B cell (primary cell): ENCODE data around the gene MRPL53. TPM values are rescaled to one million over a fixed set of nuclear protein-coding genes. Genes with fewer than 3 reads are reported as not detected.

Experiments
- ATAC-seq: fragments of 200-7000 bp; cut with Tn5 transposase; one replicate; pipeline ENCODE4 v1.10.0; 2021; ENCODE audit warnings: low read depth, mild to moderate bottlenecking, moderate number of reproducible peaks, moderate library complexity
- CTCF ChIA-PET: fragments of 350-600 bp; sonication (Branson Sonifier 250); formaldehyde crosslinking; loops from one replicate; lab custom pipeline; 2021; ENCODE audit warnings: antibody characterized with exemption, inconsistent platforms; lab: Charles Lee
- POLR2A ChIA-PET: fragments of 350-600 bp; sonication (Branson Sonifier 250); formaldehyde crosslinking; loops from one replicate; lab custom pipeline; 2021; ENCODE audit warnings: antibody characterized with exemption; lab: Charles Lee
- DNase-seq: peaks from one replicate; pipeline ENCODE4 v3.0.0; 2013
- H2AFZ ChIP-seq: 2 replicates; pipeline ENCODE4 v1.6.1; 2012; ENCODE audit warnings: mild to moderate bottlenecking, low read depth, low read length; ENCODE audit not compliant: insufficient read depth, poor library complexity, severe bottlenecking
- H3K27ac ChIP-seq, 2 donors: 1 replicate in 1 of 2; 2 replicates in 1 of 2; pipeline ENCODE4 v1.5.1; 2012 to 2013; ENCODE audit warnings: low read length in 2 of 2, mild to moderate bottlenecking in 2 of 2, moderate library complexity in 1 of 2
- H3K27me3 ChIP-seq, 4 experiments: fragments of 200-600 bp in 1 of 4; sonication (generic) in 1 of 4; replicated peaks in 1 of 4; 1 replicate in 2 of 4; 2 replicates in 2 of 4; pipeline versions ENCODE4 v1.6.1 to v1.7.0; 2013 to 2016; ENCODE audit warnings: low read length in 3 of 4, mild to moderate bottlenecking in 2 of 4, mixed read lengths in 1 of 4, moderate library complexity in 1 of 4; ENCODE audit not compliant: insufficient read depth in 4 of 4, control insufficient read depth in 3 of 4; ENCODE audit errors: control extremely low read depth in 1 of 4
- H3K36me3 ChIP-seq, 2 experiments: replicated peaks in 1 of 2; 1 replicate in 1 of 2; 2 replicates in 1 of 2; pipeline versions ENCODE4 v1.6.1 to v1.7.1; 2013; ENCODE audit warnings: low read length in 1 of 2; ENCODE audit not compliant: insufficient read depth in 2 of 2, control insufficient read depth in 1 of 2; ENCODE audit errors: control extremely low read depth in 1 of 2, extremely low read depth in 1 of 2
- H3K4me1 ChIP-seq, 2 donors: fragments of 200-600 bp in 1 of 2; sonication (generic) in 1 of 2; 1 replicate in 1 of 2; 2 replicates in 1 of 2; pipeline versions ENCODE4 v1.5.1 to v1.6.1; 2013 to 2017; ENCODE audit warnings: low read length in 2 of 2; ENCODE audit not compliant: control insufficient read depth in 2 of 2, insufficient read depth in 2 of 2
- H3K4me2 ChIP-seq: replicated peaks from 2 replicates; pipeline ENCODE3; 2012; ENCODE audit warnings: mild to moderate bottlenecking, low read depth, low read length; ENCODE audit not compliant: poor library complexity, severe bottlenecking
- H3K4me3 ChIP-seq, 5 experiments: fragments of 200-600 bp in 1 of 5; sonication (generic) in 1 of 5; 1 replicate in 3 of 5; 2 replicates in 2 of 5; pipeline versions ENCODE4 v1.5.1 to v1.7.0; 2011 to 2016; ENCODE audit warnings: low read length in 4 of 5, mild to moderate bottlenecking in 4 of 5, low read depth in 2 of 5, control low read depth in 1 of 5, moderate library complexity in 1 of 5; ENCODE audit not compliant: insufficient read depth in 1 of 5; ENCODE audit errors: control extremely low read depth in 1 of 5, extremely low read depth in 1 of 5
- H3K79me2 ChIP-seq: fragments of 200-600 bp; sonication (generic); one replicate; pipeline ENCODE4 v1.6.0; 2016; ENCODE audit warnings: low read length; ENCODE audit not compliant: control insufficient read depth, insufficient read depth
- H3K9ac ChIP-seq: fragments of 200-600 bp; sonication (generic); 2 replicates; pipeline ENCODE4 v1.6.1; 2017; ENCODE audit warnings: mild to moderate bottlenecking, low read length, moderate library complexity
- H3K9me3 ChIP-seq, 3 donors: one replicate each; pipeline versions ENCODE4 v1.6.1 to v1.7.1; 2013; ENCODE audit warnings: low read length in 2 of 3; ENCODE audit not compliant: control insufficient read depth in 2 of 3, insufficient read depth in 1 of 3; ENCODE audit errors: control extremely low read depth in 1 of 3
- H4K20me1 ChIP-seq: 2 replicates; pipeline ENCODE4 v1.6.0; 2012; ENCODE audit warnings: mild to moderate bottlenecking, low read length; ENCODE audit not compliant: insufficient read depth, control insufficient read depth, poor library complexity, severe bottlenecking
- H3K27ac Mint-ChIP-seq: one replicate; pipeline ENCODE4 v1.8.0; 2021; ENCODE audit warnings: mixed read lengths
- H3K27me3 Mint-ChIP-seq: one replicate; pipeline ENCODE4 v1.8.0; 2021; ENCODE audit warnings: mixed read lengths
- H3K4me1 Mint-ChIP-seq: one replicate; pipeline ENCODE4 v1.8.0; 2021; ENCODE audit warnings: mixed read lengths
- H3K4me3 Mint-ChIP-seq: one replicate; pipeline ENCODE4 v1.8.0; 2021; ENCODE audit warnings: mixed read lengths
- H3K9me3 Mint-ChIP-seq: one replicate; pipeline ENCODE4 v1.8.0; 2022; ENCODE audit warnings: mixed read lengths; ENCODE audit not compliant: insufficient read depth
- CTCF ChIP-seq: fragments of 200-600 bp; IDR thresholded peaks from one replicate; pipeline ENCODE4 v1.8.0; 2022; ENCODE audit warnings: antibody characterized with exemption, mild to moderate bottlenecking
- EZH2 ChIP-seq: IDR thresholded peaks from 2 replicates; pipeline ENCODE4 v1.6.1; 2012; ENCODE audit warnings: borderline replicate concordance, low read depth, mild to moderate bottlenecking, moderate library complexity, low read length; ENCODE audit not compliant: insufficient read depth, poor library complexity, severe bottlenecking
- WGBS: methylation state at CpG from one replicate; pipeline ENCODE4 v1.1.5; 2013; ENCODE audit warnings: missing lambda C conversion rate; ENCODE audit not compliant: insufficient coverage; 5-methylcytosine and 5-hydroxymethylcytosine counted together
- intact Hi-C: fragments of 100-400 bp; cut with micrococcal nuclease; formaldehyde crosslinking; loops from one replicate; pipeline ENCODE4 v1.10.0; 2022
- polyA plus RNA-seq: library from polyadenylated mRNA; depleted of rRNA; stranded (reverse); fragments of >200 nt; gene quantifications from 2 replicates; pipeline ENCODE4 v1.2.3, GENCODE V29; 2012
- total RNA-seq, 2 donors: library from RNA; stranded (reverse); fragments of 120-200 nt in 1 of 2; gene quantifications; 1 replicate in 1 of 2; 2 replicates in 1 of 2; pipeline versions ENCODE4 v1.2.3 to v1.2.4, GENCODE V29; 2013 to 2022

Gene MRPL53
- total and polyA plus RNA-seq, 2 donors (not counting 1 experiment from before 2014, with no cell fraction given), result 59.3 to 70.0 TPM

GRCh38 chr2:74429487-74430451 is 42.7 kb downstream of the MRPL53 start:
- ATAC-seq, result no peak
- intact Hi-C loops, result no loop called here
- H3K9me3 ChIP-seq, result no peaks in the 10 kb centered on the region
- Mint-ChIP-seq H3K4me1 (no peaks in the 10 kb centered on the region), H3K27ac (no peak overlapping the region), H3K4me3 (no peak overlapping the region), H3K27me3 (no peaks in the 10 kb centered on the region), H3K9me3 (no peaks in the 10 kb centered on the region)
- H4K20me1 ChIP-seq, result no peaks in the 10 kb centered on the region
- WGBS, result 95% methylated on average over 12 of the region's 18 CpGs
- H3K79me2 ChIP-seq, result no peaks in the 10 kb centered on the region
- H2AFZ ChIP-seq, result no peak overlapping the region
- no peak overlapping the region for H3K4me2 ChIP-seq
- POLR2A ChIA-PET, result interaction anchor here (1.3 kb wide), 1 partner anchor 9 kb away, joined by 3 read pairs; the partner anchor contains the start of genes C2orf81 and WDR54
- no peak for DNase-seq
- no peak overlapping the region for H3K4me3 ChIP-seq
- CTCF ChIA-PET, result interaction anchor here (0.9 kb wide), 1 partner anchor 38 kb away, joined by 3 read pairs; no protein-coding TSS in a partner anchor
- H3K9ac ChIP-seq, result no peak overlapping the region
- no peaks in the 10 kb centered on the region for H3K4me1 ChIP-seq
- no peak overlapping the region for H3K27ac ChIP-seq
- H3K36me3 ChIP-seq, result peaks cover 0 to 6% of the 10 kb centered on the region in 2 experiments
- no peaks in the 10 kb centered on the region for H3K27me3 ChIP-seq
- TF ChIP-seq EZH2, result no peak
- TF ChIP-seq CTCF, result no peak

GRCh38 chr2:74428675-74429074 is 43.8 kb downstream of the MRPL53 start:
- Mint-ChIP-seq H3K27me3 (no peaks in the 10 kb centered on the region), H3K4me3 (no peak overlapping the region), H3K4me1 (no peaks in the 10 kb centered on the region), H3K9me3 (no peaks in the 10 kb centered on the region), H3K27ac (no peak overlapping the region)
- no peaks in the 10 kb centered on the region for H3K4me1 ChIP-seq
- no peak overlapping the region for H3K4me2 ChIP-seq
- H3K9me3 ChIP-seq, result no peaks in the 10 kb centered on the region
- 94% methylated on average over 2 of the region's 5 CpGs for WGBS
- DNase-seq, result no peak
- H3K4me3 ChIP-seq, result no peak overlapping the region
- ChIA-PET POLR2A (interaction anchor here (0.6 kb wide), 1 partner anchor 23 kb away, joined by 4 read pairs; no protein-coding TSS in a partner anchor), CTCF (interaction anchor here (0.7 kb wide), 1 partner anchor 53 kb away, joined by 3 read pairs; no protein-coding TSS in a partner anchor)
- H2AFZ ChIP-seq, result no peak overlapping the region
- TF ChIP-seq CTCF (no peak), EZH2 (no peak)
- no peak overlapping the region for H3K9ac ChIP-seq
- intact Hi-C loops, result no loop called here
- H3K36me3 ChIP-seq, result peaks cover 0 to 11% of the 10 kb centered on the region in 2 experiments
- H4K20me1 ChIP-seq, result no peaks in the 10 kb centered on the region
- no peak for ATAC-seq
- no peak overlapping the region for H3K27ac ChIP-seq
- H3K27me3 ChIP-seq, result no peaks in the 10 kb centered on the region
- H3K79me2 ChIP-seq, result no peaks in the 10 kb centered on the region
